HG03469 (cell line): ENCODE data around the gene RIOX2.
"Not testable (repeated sequence)": the region's sequence is repeated elsewhere in the genome, so short reads cannot be mapped to it uniquely, and the experiment has no call there.

Experiments
- ATAC-seq: cut with Tn5 transposase; IDR thresholded peaks from one replicate; pipeline ENCODE4 v1.9.1; 2021; ENCODE audit warnings: mild to moderate bottlenecking, moderate library complexity, moderate number of reproducible peaks; ENCODE audit not compliant: unreplicated experiment

The RIOX2 gene

DNA sequence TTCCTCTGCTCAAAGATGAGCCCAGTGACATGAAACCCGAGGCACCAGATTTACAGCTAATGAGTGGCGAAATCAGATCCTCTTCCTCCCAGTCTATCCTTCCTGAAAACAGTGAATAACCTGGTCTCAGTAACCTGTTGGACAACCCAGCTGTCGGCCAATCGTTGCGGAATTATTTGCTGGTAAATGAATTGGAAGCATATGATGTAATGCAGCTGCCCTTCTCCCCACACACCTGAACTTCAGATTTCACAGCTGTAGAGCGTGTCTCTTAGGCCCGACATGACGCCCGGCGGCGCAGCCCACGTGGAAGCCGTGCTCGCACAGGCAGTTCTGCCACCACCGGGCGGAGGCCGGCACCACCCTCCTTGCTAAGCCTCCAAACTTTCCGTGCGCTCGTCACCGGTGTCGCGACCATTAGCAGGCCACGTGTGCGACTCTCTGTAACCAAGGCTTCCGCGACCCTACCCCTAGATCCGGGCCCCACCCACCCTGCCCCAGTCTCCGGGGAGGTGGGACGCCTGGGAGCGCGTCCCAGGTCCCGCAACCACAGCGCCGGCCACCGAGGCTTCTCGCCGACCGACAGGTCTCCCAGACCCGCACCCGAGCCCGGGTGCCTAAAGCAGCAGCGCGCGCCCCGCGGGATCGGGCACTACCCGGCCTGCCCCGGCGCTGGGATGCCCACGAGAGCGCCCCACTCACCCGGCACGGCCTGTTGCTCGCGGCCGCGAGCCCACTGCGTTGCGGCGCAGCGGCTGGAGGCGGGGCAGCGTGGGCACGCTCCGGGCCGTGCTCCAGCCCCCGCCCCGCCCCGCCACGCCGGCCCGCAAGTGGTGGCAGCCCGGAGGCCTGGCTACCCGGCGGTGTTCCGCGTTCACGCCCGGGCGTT is at the start of gene RIOX2:
Gene RIOX2, minus strand, starts transcription at position 753 of the 889 bp plus-strand sequence. CDS start 4,838 bp downstream, outside the sequence.
- peak; percentile 75 for ATAC-seq

- ATAC-seq = no peak
These were observed 48.2 kb upstream of the RIOX2 start for GRCh38 chr3:98020412-98020811.

GRCh38 chr3:98018301-98018700 is 46.1 kb upstream of the RIOX2 start:
- ATAC-seq = no peak

- no peak for ATAC-seq
These were observed 42.0 kb upstream of the RIOX2 start for GRCh38 chr3:98014268-98014585.

DNA sequence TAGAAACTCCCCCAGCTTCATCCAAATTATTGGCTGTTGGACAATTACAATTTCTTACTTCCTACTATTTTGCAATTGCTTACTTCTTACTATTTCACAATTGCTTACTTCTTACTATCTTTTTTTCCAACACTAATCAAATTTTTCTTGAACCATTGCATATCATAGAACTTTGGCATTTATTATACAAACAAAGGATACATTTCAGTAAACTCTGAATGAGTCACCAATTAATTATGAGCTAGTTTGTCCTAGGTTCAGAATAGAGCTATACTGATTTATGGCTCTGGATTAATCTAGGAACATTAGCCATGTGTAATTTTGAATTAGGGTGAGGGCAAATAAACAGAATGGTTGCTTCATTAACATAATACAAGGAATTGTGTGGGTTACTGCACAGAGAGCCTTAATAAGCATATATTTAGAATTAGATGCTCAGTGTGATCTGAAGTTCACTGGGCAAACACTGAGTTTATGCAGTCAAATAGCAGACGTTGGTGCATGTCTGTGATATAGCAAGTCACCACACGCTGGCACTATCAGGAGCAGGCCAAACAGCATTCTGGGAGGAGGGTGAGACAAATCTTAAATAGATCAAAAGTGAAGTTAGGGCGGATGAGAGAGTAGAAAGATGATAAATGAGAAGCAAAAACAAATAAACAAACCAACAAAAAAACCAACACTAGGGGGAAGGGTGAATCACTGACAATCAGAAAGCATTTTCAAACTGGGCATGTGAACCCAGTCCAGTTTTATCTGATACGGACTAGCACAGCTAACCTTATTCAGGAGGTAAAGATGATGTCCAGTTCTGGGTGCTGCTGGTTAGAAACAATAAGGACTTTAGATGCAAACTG is 41.4 kb upstream of the RIOX2 start:
- no peak for ATAC-seq

GRCh38 chr3:98012979-98013378 is 40.7 kb upstream of the RIOX2 start:
- ATAC-seq = no peak

DNA sequence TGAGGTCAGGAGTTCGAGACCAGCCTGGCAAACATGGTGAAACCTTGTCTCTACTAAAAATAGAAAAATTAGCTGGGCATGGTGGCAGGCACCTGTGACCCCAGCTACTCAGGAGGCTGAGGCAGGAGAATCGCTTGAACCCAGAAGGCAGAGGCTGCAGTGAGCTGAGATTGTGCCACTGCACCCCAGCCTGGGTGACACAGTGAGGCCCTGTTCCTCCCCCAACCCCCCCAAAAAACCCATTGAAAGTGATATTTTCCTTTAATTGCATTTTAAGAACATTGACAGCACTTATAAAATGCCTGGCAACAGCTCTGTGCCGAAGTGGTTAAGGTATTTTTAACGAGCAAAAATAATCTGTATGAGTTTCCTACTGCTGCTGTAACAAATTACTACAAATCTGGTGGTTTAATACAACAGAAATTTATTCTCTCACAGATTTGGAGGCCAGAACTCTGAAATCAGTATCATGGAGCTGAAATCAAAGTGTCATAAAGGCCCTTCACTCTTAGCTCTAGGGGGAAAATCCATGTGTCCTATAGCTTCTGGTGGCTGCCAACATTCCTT is 38.7 kb upstream of the RIOX2 start:
- not testable (repeated sequence) for ATAC-seq

DNA sequence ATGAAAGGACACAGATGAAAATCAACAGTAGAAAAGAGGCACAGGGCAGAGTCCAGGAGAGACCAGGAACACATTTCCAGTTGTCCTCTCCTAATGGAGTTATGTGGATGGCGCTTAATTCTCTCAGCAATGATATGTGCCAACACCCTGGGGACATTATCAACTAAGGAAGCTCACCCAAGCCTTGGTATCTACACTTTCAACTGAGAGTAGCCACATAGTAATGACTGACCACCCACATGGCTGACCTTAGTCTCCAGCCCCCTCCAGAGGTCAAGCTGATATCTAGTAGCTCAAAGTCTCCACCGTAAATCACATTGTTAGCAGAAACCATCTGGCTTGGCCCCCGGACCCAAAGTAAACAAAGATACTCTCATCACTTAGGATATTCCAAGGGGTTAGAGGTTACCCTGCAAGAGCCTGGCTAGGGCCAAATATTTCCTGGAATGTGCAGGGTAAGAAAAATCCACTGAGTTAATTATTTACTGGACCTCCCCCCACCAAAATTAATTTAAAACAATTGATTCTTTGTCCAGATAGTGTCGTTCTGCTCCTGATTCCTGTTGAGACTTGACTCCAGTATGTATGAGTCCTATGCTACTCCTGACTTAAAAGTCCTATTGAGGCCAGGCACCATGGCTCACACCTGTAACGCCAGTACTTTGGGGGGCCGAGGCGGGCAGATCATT is 38.1 kb upstream of the RIOX2 start:
- ATAC-seq = no peak

GRCh38 chr3:98008855-98009254 is 36.6 kb upstream of the RIOX2 start:
- no peak for ATAC-seq

DNA sequence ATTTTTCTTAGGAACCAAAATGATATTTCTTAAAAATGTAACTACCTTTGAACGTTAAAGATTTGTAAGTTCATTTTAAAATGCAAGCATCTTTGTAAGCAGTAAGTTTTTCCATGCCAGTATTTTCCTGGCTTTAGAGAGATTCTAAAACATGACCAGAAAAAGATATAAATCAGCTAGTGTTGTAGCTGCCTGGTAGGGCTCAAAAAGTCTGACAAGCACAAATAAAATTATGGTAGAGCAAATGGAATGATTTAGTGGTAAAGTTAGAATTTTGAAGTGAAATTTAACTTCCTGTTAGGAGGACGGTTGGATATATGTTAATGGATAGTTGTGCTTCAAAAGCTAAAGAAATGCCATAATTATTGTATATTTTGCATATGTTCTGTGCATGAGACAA is 33.2 kb upstream of the RIOX2 start:
- no peak for ATAC-seq

DNA sequence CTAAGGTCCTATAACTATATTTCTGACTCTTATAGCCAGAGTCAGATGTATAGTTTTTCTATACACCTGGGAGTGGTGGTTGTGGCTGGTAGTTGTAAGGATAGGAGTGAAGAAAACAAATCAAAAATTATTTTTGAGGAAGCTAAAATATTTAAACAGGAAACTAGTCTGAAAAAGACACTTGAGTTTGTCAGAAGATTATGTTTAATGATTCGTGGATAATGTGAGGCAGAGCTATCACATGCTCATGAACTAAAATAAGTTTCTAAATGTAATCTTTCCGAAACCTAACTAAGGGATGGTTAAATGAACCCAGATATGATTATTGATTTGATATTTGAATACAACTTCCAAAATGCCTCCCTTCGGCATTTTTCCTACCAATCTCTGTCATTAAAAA is 32.5 kb upstream of the RIOX2 start:
- ATAC-seq = no peak

- ATAC-seq = no peak
These were observed 31.2 kb upstream of the RIOX2 start for GRCh38 chr3:98003306-98003969.

GRCh38 chr3:98002717-98003116 is 30.5 kb upstream of the RIOX2 start:
- no peak for ATAC-seq

DNA sequence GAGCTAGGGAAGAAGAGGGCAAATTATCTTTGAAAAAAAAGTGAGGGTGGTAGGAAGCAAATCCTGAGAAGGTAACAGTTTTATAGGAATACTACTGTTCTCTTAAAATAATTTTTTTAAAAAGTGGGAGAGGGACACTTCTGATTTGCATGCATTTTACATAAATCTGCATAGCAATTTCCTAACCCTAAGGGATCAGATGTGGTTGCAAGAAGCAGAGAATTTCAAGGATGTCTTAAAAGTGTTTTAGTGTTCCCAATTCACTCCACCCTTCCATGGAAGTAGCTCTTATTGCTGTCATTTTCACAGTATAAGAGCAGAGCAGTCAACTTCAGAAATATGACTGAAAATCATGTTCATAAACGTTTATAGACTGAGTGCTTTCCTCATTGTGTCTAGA is 27.8 kb upstream of the RIOX2 start:
- no peak for ATAC-seq

- no peak for ATAC-seq
These were observed 26.9 kb upstream of the RIOX2 start for GRCh38 chr3:97999103-97999502.

- no peak for ATAC-seq
These were observed 24.8 kb upstream of the RIOX2 start for GRCh38 chr3:97996988-97997387.

- no peak for ATAC-seq
These were observed 22.2 kb upstream of the RIOX2 start for GRCh38 chr3:97994328-97994945.

DNA sequence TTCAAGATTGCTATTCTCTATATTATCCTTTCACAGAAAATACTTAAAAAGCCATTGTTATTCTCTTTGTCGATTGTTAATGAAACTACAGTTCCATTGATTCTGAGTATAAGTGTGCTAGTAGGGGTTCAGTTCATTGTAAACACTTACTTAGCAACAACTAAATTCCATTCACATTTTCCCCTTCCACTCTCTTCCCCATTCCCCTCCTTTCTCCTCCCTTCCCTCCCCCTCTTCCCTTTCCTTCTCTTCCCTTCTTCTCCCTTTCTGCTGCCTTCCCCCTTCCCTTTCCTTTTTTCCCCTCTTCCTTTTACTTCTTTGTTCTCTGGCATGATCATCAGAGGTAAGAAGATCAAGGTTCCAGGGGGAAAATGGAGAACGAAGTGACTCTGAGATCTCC is 21.3 kb upstream of the RIOX2 start:
- no peak for ATAC-seq

DNA sequence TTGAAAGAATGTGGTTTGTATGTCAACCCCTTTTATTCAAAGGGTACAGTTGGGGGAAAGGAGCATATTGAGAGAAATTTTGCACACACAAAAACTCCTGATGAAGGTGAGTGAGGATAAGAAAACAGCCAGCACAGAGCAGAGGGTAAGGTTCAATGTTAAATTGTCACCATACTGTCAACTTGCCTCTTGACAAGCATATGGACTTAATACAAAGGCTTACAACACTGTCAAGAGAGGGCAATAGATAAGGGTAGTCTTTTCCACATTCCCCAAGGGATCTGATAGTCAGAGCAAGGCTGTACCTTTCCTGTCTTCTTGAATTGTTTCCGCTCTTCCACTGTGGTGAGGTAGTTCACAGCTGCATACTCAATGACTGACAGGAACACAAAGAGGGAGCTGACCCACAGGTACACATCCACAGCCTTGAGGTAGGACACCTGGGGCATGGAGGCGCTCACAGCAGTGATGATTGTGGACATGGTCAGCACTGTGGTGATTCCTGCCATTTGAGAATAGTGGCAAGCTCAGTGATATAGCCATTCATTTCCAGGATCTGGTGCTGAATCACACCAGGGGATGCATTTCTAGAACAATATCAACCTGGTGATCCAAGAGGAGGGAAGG is 20.4 kb upstream of the RIOX2 start:
- no peak for ATAC-seq

- no peak for ATAC-seq
These were observed 19.1 kb upstream of the RIOX2 start for GRCh38 chr3:97991293-97991682.
